SU-DHL-6 (cell line): Measurements from ENCODE around the gene KMT5C.
A peak's percentile ranks its signal among the peaks of the same experiment; 100 is the strongest.

Experiments used
- H2AFZ ChIP-seq: fragments of 200-600 bp; sonication (generic); 2 replicates; pipeline ENCODE4 v1.6.1; 2014; ENCODE audit warnings: low read depth, mild to moderate bottlenecking, moderate library complexity, mixed read lengths, antibody characterized with exemption, low read length; ENCODE audit not compliant: severe bottlenecking
- H3F3A ChIP-seq: fragments of 200-600 bp; shearing (Covaris generic); 2 replicates; pipeline ENCODE4 v1.6.0; 2016; ENCODE audit warnings: antibody characterized with exemption, mild to moderate bottlenecking; ENCODE audit not compliant: insufficient read depth
- H3K27ac ChIP-seq: fragments of 200-600 bp; sonication (generic); 2 replicates; pipeline ENCODE4 v1.5.1; 2016; ENCODE audit warnings: low read depth, mild to moderate bottlenecking, low read length, moderate library complexity, mixed read lengths
- H3K27me3 ChIP-seq: fragments of 200-600 bp; sonication (generic), shearing (Covaris generic); 2 replicates; pipeline ENCODE4 v1.6.0; 2014; ENCODE audit warnings: mild to moderate bottlenecking, low read length
- H3K36me3 ChIP-seq: fragments of 200-600 bp; sonication (generic); 2 replicates; pipeline ENCODE4 v1.6.1; 2014; ENCODE audit warnings: mild to moderate bottlenecking, low read length, mixed read lengths
- H3K4me2 ChIP-seq: fragments of 300-600, 200-600 bp; shearing (Covaris generic), sonication (generic); 2 replicates; pipeline ENCODE4 v1.6.0; 2014; ENCODE audit warnings: low read length, low read depth, mild to moderate bottlenecking; ENCODE audit not compliant: poor library complexity, severe bottlenecking
- H3K4me3 ChIP-seq: fragments of 200-600 bp; sonication (generic); 2 replicates; pipeline ENCODE4 v1.5.1; 2014; ENCODE audit warnings: antibody characterized with exemption, low read length, mild to moderate bottlenecking, mixed read lengths; ENCODE audit not compliant: insufficient read depth, poor library complexity, severe bottlenecking
- H3K79me2 ChIP-seq: fragments of 200-600 bp; sonication (generic); 2 replicates; pipeline ENCODE4 v1.6.1; 2014; ENCODE audit warnings: mild to moderate bottlenecking, low read length, moderate library complexity; ENCODE audit not compliant: insufficient read depth
- H3K9ac ChIP-seq: fragments of 200-600 bp; sonication (generic); 2 replicates; pipeline ENCODE4 v1.7.0; 2014; ENCODE audit warnings: mild to moderate bottlenecking, low read length
- H3K9me2 ChIP-seq: fragments of 200-600 bp; sonication (generic); replicated peaks from 2 replicates; pipeline ENCODE4 v1.6.1; 2014; ENCODE audit warnings: low read length; ENCODE audit not compliant: insufficient read depth
- H3K9me3 ChIP-seq: fragments of 200-600 bp; sonication (generic); 2 replicates; pipeline ENCODE4 v1.6.1; 2014; ENCODE audit warnings: low read length, mixed read lengths; ENCODE audit not compliant: insufficient read depth
- H4K20me1 ChIP-seq: fragments of 200-600 bp; sonication (generic); 2 replicates; pipeline ENCODE4 v1.6.1; 2014; ENCODE audit warnings: low read depth, mild to moderate bottlenecking, antibody characterized with exemption, low read length, moderate library complexity, mixed read lengths
- CTCF ChIP-seq: fragments of 200-600 bp; sonication (generic); IDR thresholded peaks from one replicate; pipeline ENCODE4 v1.5.1; 2017; ENCODE audit warnings: antibody characterized with exemption, mild to moderate bottlenecking, low read length, moderate library complexity; ENCODE audit not compliant: insufficient read depth, poor library complexity, severe bottlenecking
- EZH2phosphoT487 ChIP-seq: fragments of 200-600 bp; sonication (generic), shearing (Covaris generic); conservative IDR thresholded peaks from 2 replicates; pipeline ENCODE4 v1.6.1; 2018; ENCODE audit warnings: mild to moderate bottlenecking, antibody characterized with exemption, low read length, moderate library complexity, mixed read lengths

KMT5C gene

GRCh38 chr19:55339105-55339888 is at the start of gene KMT5C:
TSS of gene KMT5C (plus strand) at chr19:55339876. CDS start at chr19:55341937, 2,061 bp downstream.
- Histone ChIP-seq H3K9me2 (no peaks in the 10 kb centered on the region), H2AFZ (peak within 1 kb of the TSS; percentile 75), H3K4me3 (peak within 1 kb of the TSS; percentile 87), H3K27me3 (no peaks in the 10 kb centered on the region), H3K4me2 (peak within 1 kb of the TSS; percentile 97), H3K79me2 (0 out of 2 replicates have a peak, but pooled peaks cover 8% of the 10 kb centered on the region), H3K9me3 (no peaks in the 10 kb centered on the region), H3K27ac (peak within 1 kb of the TSS; percentile 65), H3K36me3 (no peaks in the 10 kb centered on the region), H4K20me1 (no peaks in the 10 kb centered on the region), H3K9ac (peak within 1 kb of the TSS; percentile 88), H3F3A (no peaks in the 10 kb centered on the region)
- TF ChIP-seq EZH2phosphoT487 = no peak

- H3K36me3 ChIP-seq = no peaks in the 10 kb centered on the region
- no peaks in the 10 kb centered on the region for H3K9me2 ChIP-seq
- H3K27me3 ChIP-seq = no peaks in the 10 kb centered on the region
- H3K4me3 ChIP-seq = no peak overlapping the region
- H3K79me2 ChIP-seq = no peaks in the 10 kb centered on the region
- TF ChIP-seq EZH2phosphoT487 (no peak), CTCF (no peak)
- H3K4me2 ChIP-seq = no peak overlapping the region
- H3K27ac ChIP-seq = no peak overlapping the region
- no peaks in the 10 kb centered on the region for H4K20me1 ChIP-seq
- no peak overlapping the region for H3K9ac ChIP-seq
- H3K9me3 ChIP-seq = no peaks in the 10 kb centered on the region
- no peaks in the 10 kb centered on the region for H3F3A ChIP-seq
- no peak overlapping the region for H2AFZ ChIP-seq
Observed at GRCh38 chr19:55297267-55297666, 42.4 kb upstream of the KMT5C start.

GRCh38 chr19:55299991-55300390 is 39.7 kb upstream of the KMT5C start:
- H3K4me3 ChIP-seq = no peak overlapping the region
- H4K20me1 ChIP-seq = no peaks in the 10 kb centered on the region
- H3K9ac ChIP-seq = no peak overlapping the region
- no peaks in the 10 kb centered on the region for H3K9me3 ChIP-seq
- no peak overlapping the region for H2AFZ ChIP-seq
- no peak overlapping the region for H3K4me2 ChIP-seq
- H3F3A ChIP-seq = no peaks in the 10 kb centered on the region
- H3K79me2 ChIP-seq = no peaks in the 10 kb centered on the region
- H3K36me3 ChIP-seq = no peaks in the 10 kb centered on the region
- TF ChIP-seq CTCF (no peak), EZH2phosphoT487 (no peak)
- H3K9me2 ChIP-seq = no peaks in the 10 kb centered on the region
- H3K27ac ChIP-seq = no peak overlapping the region
- H3K27me3 ChIP-seq = no peaks in the 10 kb centered on the region

GRCh38 chr19:55300886-55301458 is 38.7 kb upstream of the KMT5C start:
- peak overlapping the region; percentile 90 for H2AFZ ChIP-seq
- H3K27me3 ChIP-seq = no peaks in the 10 kb centered on the region
- TF ChIP-seq EZH2phosphoT487 (no peak), CTCF (no peak)
- no peaks in the 10 kb centered on the region for H3K9me2 ChIP-seq
- H3F3A ChIP-seq = no peaks in the 10 kb centered on the region
- no peaks in the 10 kb centered on the region for H3K9me3 ChIP-seq
- no peaks in the 10 kb centered on the region for H4K20me1 ChIP-seq
- H3K9ac ChIP-seq = no peak overlapping the region
- no peaks in the 10 kb centered on the region for H3K79me2 ChIP-seq
- H3K36me3 ChIP-seq = no peaks in the 10 kb centered on the region
- H3K4me3 ChIP-seq = no peak overlapping the region
- H3K27ac ChIP-seq = no peak overlapping the region
- peak overlapping the region; percentile 54 for H3K4me2 ChIP-seq
